Activated CD8-positive, alpha-beta memory T cell treated with anti-CD3 and anti-CD28 coated beads for 4 hours (primary cell): ENCODE measurements around the gene LTBP3.

Experiments used
- DNase-seq, 2 donors: peaks; one replicate each; pipeline ENCODE4 v3.0.0-alpha.2; 2020; ENCODE audit warnings: low read depth in 2 of 2

Gene LTBP3

DNA sequence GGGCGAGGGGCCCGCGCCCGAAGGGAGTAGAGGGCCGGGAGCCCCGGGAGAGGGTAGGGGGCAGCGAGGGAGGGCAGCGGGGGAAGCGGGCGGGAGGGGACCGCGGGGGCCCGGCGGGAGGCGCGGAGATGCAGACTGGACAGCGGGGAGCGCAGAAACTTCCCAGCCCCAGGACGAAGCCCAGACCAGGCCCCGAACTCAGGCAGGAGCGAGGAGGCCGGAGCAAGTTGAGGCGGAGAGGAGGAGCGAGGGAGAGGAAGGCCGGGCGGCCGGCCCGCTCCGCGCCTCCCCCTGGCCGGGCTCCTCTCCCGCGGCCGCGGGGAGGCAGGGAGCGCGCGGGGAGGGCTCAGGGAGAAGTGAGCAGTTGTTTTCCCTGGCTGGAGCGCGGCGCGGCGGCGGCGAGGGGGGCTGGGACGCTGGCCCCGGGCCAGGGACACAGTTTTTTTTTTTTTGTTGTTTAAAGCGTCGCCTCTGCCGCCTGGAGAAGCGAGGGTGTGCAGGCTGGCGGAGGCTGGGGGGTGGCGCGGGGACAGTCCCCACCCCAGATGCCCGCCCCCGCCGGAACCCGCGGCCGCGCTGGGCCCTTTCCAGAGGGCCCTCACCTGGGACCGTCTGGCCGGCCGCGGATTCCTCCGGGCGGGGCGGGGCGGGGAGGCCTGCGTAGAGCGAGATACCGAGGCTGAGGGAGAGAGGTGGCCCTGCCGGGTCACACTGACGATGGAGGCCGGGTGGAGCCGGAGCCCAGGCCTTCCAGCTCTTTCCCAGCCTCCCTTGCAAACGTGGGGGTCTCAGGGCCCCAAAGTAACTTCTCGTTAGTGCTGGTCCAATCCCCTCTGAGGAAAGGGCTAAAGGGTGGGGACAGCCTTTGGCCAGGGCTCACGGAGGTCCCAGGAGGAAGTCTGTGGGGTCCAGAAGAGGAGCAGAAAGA is at the start of gene LTBP3:
Gene LTBP3 (minus strand): TSS at position 358 of the 928 bp plus-strand sequence. CDS start 400 bp downstream, outside the sequence.
- DNase-seq, result no peak

DNA sequence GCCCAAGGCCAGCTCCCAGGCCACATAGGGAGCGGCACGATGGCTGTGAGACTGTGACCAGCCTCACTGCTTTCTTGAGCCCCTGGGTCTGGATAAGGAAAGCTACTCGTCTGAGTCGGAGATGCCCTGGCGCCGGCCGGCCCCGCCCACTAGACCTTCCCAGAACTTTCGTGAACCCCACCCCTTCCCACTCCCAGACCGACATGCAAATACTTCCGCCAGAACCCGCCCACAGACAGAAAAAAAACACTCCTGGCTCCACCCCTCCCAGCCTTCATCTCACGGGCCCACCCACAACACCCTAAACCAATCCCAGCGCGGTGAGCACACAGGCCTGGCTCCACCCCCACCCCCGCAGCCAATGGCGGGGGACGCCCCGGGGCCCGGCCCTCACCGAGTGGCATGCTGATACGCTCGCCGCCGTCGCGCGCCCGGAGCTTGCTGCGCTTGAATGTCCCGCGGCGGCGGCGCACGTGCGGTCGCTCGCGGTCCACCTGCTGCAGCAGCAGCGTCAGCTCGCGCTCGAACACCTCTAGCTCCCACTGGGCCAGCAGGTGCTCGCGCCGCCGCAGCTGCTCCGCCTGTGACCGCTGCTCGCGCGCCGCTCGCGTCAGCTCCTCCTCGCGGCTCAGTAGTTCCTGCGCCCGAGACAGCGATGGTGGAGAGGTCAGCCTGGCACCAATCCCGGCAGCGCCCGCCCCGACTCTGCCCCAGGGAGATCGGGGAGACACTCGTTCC is 48.9 kb upstream of the LTBP3 start:
- DNase-seq, result no peak

DNA sequence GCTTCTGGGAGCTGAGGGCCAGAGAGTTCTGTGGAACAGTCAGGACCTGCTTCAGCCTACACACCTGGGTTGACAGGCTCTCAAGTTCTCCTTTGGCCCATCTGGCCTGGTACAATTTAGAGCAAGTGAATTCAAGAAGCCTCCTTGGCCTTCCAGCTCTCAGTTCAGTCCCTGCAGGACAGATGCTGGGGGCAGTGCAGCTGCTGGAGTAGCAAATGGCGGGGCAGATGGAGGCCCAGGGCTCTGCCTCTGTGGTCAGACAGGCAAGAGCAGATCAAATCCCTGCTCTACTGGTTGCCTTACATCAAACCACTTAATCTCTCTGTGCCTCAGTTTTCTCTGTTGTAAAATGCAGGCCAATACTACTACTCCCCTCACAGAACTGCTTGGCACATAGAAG is 46.1 kb upstream of the LTBP3 start:
- DNase-seq, result no peak

DNA sequence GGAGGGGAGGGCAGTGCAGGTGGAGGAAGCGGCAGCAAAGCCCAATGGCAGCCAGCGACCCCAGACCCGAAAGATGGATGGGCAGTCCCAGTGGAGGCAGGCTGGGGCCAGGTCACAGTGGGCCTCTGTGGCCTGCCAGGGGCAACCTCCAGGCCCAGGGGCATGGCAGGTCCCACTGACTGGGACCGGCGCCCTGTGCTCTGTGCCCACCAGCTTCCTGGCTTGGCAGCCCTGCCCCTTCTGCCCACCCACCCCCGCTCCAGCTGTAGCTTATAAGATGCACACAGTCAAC is 41.7 kb upstream of the LTBP3 start:
- no peak for DNase-seq

DNA sequence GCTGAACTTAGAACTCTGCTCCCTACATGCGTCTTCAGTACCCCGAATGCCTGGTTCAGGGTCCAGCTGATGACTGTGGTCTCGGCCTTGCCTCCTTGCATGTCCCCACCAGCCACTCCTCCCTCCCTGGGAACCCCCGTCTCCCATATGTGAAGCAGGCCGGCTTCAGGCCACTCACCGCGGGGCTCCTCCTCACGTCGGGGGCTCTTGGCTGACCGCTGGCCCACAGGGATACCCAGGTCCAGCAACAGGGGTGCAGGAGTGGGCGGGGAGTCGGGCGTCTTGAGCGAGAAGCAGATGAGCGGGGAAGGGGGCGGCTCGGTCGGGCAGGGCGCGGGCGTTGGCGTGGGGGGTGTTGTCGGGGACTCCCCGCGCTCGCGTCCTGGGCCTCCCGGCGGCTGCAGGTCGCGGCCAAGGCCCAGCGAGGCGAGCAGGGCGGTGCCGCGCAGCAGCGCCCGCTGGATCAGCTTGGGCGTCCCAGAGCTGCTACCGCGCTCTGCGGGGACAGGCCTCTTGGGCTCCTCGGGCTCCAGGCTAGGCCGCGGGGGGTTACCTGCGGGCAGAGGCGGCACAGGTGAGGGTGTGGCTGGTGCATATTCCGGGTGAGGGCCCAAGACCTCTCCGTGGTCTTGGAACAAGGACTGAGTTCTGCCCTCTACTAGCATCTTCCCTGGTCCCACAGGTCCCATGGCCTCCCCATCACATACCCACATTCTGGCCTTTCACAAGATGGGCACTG is 41.2 kb upstream of the LTBP3 start:
- DNase-seq, result no peak

DNA sequence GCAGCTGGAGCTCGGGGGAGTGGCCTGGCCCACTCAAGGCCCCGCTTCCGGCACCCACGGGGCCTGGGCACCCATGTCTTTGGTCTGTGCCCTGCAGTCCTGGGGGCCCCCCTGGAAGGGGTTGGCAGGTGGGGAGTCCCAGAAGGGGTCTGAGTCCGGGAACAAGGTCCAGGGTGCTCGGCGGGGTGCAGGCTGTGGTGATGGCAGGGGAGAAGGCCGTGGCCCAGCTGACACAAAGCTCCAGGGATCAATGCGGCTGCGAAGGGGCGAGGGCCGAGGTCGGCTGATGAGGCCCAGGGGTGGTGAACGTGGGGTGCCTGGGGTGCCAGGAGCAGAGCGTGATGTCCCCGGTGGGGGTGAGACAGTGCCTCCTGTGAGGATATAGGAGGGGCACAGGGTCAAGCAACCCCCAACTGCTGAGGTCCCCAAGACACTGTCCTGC is 40.1 kb upstream of the LTBP3 start:
- no peak for DNase-seq

DNA sequence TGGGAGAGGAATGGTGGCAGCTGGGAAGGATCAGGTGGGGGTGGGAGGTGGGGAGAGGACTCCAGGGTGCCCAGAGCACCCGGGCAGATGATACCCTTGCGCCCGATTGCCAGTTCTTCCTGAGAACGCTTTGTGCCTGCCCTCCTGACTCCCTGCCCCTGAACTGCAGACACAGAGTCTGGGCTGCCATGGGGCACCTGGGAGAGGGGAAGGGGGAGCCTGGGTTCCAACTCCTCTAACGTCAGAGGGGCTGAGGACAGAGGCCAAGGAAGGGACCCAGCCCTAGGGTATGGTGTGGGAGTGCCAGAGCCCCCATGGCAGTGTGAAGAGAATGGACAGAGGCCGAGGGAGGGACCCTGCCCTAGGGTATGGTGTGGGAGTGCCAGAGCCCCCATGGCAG is 38.4 kb upstream of the LTBP3 start:
- DNase-seq, result no peak

DNA sequence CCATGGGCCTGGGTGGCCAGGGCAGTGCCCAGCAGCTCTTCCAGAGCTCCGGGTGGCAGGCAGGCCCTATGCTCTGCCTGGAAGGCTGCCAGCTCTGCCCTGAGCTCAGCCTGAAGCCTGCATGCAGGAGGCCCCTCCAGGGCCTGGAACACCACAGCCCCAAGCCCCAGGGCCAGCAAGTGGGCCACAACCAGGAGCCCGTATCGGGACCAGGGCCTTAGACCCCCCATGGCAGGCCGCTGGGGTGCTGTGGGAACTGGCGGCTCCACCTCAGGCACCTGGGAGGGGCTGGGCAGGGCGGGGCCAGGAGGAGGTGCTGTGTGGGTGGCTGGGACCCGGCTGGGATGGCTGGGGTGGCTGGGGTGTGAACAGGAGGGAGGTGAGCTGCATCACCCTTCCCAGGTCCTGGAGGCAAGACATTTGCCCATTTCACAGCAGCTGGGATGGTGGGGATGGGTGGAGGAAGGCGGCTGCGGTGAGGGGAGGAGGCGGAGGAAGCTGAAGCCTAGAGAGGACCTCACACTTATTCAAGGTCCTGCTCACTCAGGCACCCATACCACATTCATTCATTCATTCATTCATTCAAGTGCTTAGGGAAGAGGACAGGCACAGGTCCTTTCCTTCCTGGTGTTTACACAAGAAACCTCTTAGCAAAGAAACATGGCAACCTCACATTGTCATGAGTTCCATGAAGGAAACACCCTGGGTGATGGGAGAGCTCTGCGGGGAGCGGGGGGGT is 37.6 kb upstream of the LTBP3 start, which contains the start of gene KCNK7:
Gene KCNK7 (minus strand): TSS at position 258 of the 739 bp plus-strand sequence. CDS start 28 bp downstream, at position 230.
- DNase-seq, result no peak

DNA sequence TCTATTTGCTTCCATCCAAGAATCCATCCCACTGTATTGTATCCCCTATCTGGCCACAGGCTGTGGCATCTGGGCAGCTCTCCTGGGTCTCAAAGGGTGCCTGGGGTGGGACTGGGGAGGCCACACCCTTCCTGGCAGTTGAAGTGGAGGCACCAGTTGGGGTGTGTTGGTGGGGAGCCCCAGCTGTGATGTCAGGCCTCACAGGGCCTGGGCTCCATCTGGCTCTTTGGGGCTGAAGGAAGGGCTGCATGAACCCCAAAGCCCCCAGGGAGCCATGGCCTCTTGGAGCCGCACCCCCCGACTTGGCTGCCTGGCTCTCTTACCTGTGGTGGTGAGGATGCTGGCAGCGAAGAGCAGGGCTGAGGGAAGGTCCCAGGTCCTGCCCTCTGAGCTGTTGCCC is 37.0 kb upstream of the LTBP3 start:
- DNase-seq, result no peak

DNA sequence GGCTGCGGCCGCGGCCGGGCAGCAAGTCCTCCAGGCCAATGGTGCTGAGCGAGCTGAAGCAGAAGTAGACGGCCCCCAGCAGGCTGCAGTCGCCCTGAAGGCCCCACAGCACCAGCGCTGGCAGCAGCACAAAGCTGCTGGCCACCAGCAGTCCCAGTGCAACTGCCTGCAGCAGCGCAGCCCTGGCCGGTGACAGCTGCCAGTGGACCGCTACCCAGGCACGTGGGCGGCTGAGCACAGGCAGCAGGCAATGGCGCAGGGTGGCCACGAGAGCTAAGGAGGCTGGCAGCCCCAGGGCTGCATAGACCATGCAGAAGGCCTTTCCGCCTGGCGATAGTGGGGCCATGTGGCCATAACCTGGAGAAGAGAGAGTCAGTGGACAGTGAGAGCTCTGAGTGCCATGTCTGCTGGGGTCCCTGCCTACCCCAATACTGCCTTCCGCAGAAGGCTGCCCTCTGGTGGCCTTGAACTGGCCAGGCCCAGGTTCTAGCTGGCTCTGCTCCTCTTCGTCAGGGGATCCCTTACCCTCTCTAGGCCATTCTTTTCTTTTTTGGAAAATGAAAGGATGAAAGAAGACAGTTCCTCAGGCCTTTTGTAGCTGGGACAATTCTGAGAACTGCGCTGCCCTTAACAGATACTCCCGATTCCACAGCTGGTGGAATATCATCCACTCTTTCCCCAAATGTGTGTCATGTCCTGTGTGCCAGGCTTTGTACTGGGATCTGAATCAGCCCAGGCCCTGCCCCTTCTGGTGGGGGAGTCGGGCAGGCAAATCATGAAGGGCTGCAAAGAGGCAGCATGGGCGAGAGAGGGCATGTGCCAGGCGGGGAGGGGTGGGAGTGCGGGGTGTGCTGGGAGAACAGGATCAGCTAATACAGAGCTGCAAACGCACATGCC is 35.6 kb upstream of the LTBP3 start:
- no peak for DNase-seq

DNA sequence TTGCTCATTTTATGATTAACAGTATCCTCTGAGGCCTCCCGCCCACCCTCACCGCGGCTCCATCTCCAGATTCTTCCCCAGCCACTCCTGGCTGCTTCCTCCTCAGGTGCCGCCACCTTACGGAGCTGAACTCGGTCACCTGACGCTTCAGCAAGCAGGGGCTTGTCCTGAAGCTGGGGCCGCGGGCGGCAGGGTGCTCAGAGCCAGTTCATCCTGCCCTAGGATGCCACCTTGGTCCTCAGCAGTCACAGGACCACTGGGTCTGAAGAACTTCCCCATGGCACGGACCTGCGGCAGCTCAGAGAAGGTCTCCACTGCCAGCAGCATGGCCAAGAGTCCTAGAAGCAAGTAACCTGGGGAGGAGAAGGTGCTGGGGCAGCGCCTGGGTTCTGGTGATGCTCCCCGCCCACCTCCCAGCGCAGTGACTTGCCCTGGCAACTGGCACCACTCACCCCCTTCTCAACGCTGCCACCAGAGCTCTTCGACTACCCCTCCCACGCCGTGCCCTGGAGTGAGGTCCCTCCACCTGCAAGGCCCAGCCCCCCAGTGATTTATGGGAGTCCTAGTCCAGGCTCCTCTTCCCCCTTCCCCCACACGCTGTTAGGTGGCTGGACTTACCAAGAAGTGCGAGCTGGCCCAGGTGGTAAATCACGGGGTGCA is 34.8 kb upstream of the LTBP3 start:
- DNase-seq, result no peak

DNA sequence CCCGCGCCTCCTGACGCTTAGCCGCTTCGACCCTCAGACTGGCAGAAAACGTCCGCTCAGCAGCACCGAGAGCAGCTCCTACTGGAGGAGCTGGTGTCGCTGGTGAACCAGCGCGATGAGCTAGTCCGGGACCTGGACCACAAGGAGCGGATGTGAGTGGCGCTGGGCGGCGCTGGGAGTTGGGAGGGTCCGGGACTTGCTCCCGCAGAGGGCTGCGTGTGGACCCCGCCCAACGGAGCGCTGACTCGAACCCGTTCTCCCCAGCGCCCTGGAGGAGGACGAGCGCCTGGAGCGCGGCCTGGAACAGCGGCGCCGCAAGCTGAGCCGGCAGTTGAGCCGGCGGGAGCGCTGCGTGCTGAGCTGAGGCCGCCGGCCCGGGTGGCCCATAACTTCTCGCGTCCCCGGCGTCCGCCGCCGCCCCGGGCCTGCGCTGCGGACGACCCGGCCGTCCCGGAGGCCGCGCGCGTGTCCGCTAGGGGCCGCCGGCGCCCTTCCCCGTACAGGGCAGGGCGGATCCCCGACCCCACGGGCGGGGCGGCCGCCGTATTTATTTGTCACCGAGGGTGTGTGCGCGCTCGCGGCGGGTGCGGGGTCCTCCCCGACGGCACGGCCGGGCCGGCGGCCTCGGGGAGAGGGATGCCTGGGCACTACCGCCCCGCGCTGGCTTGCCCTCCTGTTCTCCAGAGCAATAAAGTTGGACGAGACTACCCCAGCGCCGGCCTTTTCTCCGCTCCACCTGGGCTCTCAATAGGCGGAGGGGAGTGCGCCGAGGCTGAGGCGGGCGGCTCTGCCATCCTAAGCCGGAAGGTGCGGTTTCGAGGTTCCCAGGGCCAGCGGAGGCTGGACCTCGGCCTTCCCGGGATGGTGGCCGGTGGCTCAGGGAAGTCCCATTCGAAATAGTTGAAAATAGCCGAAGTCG is 34.0 kb upstream of the LTBP3 start:
- no peak for DNase-seq

DNA sequence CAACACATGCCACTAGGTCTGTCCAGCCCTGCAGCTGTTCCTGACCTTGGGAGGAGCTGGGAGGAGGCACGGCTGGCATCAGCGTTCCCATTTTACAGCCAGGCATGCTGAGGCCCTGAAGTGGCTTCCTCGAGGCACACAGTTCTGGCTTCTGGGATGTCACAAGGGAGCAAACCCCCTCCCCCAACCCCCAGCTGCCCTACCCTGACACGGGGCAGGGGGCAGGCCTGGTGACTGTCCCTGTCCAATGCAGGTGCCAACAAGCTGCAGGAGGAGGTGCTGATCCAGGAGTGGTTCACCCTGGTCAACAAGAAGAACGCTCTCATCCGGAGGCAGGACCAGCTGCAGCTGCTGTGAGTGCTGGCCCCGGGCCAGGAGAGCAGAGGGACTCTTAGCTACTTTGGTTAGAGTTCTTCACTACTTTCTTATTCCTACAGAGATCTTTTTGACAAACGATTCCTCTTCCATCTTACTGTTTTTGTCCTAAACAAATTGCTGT is 32.1 kb upstream of the LTBP3 start:
- DNase-seq, result no peak

DNA sequence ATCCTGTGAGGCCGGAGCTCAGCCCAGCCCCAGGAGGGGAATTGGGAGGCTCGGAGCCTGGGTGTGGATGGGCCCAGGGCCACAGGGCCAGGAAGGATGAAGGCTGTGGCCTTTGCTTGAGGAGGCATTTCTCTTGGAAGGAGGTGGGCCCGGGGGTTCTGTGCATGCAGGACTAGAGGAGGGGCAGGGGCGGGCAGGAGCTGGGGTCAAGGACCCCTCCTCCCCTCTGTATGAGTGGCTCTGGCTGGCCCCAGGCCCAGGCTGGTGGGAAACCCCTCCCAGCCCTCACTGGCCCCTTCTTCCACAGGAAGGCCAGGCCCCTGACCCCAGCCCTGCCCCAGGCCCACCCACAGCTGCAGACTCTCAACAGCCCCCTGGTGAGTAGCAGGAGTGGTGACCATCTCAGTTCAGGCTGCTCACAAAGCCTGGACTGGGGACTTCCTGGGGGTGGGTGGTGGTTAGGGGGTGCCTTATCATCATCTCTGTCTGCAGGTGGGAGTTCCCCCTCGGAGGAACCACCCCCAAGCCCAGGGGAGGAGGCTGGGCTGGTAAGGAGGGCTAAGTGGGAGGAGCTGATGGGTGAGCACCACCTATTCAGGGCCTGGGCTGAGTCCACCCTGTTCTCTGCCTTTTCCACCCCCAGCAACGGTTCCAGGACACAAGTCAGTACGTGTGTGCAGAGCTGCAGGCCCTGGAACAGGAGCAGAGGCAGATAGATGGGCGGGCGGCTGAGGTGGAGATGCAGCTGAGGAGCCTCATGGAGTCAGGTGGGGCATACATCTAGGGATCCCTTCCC is 31.5 kb upstream of the LTBP3 start:
- DNase-seq, result no peak

DNA sequence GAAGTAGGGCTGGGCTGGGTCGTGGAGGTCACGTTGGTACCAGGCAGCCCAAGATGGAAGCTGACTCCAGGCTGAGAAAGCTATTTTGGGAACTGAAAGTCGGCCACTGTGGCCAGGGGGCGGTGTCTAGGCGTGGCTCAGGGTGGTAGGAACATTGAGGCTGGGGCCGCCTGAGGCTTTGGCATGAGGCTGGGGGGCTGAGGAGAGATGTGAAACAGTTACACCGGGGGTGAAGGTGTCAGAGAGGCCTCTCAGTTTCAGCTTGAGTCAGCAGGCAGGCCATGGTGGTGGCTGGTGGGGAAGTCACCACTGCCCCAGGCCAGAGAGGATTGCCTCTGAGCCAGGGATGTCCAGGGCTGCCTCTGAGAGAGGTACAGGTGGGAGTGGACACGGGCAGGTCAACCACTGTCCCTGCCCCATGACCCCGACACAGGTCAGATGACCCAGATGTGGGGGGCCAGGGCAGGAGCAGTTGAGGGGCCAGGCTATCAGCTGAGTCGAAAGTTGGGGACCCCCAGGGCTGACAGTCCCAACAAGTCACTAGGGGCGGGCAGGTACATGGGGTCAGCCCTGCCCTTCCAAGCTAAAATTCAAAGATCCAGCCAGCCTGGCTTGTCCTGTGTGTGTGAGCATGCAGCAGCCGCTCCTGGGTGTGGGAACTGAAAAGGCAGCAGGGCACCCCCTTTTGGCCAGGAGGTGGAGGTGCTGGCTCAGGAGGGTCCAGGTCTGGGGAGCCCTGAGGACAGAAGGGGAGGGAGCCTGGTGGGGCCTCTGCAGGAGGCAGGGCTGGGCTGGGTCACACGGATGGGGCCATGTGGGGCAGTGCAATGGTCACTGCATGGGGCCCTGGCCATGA is 30.3 kb upstream of the LTBP3 start:
- peak in 1 of 2 donors; percentile 59 for DNase-seq

DNA sequence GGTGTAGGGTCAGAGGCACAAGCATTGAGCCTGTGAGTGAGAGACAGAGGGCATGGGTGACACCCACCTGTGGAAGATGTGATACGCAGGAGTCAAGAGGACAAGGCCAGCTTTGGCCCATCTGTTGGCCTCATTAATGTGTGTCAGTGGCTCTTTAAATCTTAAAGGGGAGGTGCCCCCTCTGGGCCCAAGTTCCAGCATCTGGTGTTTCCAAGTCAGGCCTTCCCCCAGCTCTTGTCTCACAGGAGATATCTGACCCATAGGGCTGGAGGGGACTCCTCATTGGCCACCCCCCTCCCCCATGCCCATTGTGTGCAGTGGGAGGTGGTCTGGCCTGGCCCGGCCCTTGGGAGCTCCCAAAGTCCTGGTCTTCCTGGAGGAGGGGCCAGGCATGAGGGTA is 28.5 kb upstream of the LTBP3 start:
- DNase-seq, result no peak

DNA sequence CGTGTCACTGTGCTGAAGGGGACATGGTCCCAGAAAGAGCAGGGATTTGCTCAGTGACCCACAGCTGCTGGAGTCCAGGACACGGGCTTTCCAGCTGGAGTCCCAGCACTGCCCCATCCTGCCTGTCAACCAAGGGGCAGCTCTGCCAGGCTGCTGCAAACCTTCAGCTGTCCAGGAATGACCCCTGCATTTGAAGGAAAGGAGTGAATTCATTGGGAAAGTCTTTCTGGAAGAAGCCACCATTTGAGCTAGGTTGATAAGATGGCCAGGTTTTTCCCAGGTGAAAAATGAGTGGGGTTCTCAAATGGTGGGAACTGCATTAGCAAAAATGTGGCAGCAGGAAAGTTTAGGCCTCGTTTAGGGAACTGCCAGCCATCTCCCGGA is 28.1 kb upstream of the LTBP3 start:
- no peak for DNase-seq
